DMS79 treated with DMSO at 0.1 percent for 48 hours (cell line): Measurements from ENCODE around the gene VCAM1.
"Not testable (repeated sequence)": the region's sequence is repeated elsewhere in the genome, so short reads cannot be mapped to it uniquely, and the experiment has no call there.

ENCODE experiments used
- DNase-seq: peaks from one replicate; lab custom pipeline; 2025; lab: John Stamatoyannopoulos, UW

VCAM1 gene

DNA sequence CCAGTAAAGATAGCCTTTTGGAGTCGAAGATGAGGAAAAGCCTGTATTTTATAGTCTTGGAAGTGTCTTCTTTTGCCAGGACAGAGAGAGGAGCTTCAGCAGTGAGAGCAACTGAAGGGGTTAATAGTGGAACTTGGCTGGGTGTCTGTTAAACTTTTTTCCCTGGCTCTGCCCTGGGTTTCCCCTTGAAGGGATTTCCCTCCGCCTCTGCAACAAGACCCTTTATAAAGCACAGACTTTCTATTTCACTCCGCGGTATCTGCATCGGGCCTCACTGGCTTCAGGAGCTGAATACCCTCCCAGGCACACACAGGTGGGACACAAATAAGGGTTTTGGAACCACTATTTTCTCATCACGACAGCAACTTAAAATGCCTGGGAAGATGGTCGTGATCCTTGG is at the start of gene VCAM1:
Gene VCAM1 (plus strand): TSS at position 253 of the 400 bp plus-strand sequence. CDS start 119 bp downstream, at position 372.
- DNase-seq: no peak

DNA sequence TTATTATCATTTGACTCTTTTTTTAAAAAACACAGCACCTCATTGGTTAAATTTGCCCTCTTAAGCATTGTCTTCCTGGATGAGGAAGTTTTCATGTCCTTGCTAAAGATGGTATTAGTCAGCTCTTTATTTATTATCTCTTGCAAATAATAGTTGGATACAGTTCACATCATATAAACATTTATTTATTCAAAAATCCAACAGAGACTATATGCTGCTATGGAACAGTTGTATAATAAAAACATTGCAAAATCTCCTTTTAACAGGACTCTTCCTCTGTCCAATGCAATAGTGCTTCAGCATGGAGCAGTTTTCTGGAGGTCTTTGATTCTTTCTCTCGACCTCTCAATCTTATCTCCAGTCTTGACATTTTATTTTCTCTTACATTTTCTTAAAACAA is 49.5 kb upstream of the VCAM1 start:
- no peak for DNase-seq

- no peak for DNase-seq
These were observed 47.9 kb upstream of the VCAM1 start for GRCh38 chr1:100671601-100672000.

GRCh38 chr1:100683448-100684349 is 35.8 kb upstream of the VCAM1 start:
- no peak for DNase-seq

- no peak for DNase-seq
These were observed 19.8 kb upstream of the VCAM1 start for GRCh38 chr1:100699744-100700143.

- DNase-seq: no peak
These were observed 19.0 kb upstream of the VCAM1 start for GRCh38 chr1:100700586-100700985.

- no peak for DNase-seq
These were observed 16.5 kb upstream of the VCAM1 start for GRCh38 chr1:100703052-100703451.

DNA sequence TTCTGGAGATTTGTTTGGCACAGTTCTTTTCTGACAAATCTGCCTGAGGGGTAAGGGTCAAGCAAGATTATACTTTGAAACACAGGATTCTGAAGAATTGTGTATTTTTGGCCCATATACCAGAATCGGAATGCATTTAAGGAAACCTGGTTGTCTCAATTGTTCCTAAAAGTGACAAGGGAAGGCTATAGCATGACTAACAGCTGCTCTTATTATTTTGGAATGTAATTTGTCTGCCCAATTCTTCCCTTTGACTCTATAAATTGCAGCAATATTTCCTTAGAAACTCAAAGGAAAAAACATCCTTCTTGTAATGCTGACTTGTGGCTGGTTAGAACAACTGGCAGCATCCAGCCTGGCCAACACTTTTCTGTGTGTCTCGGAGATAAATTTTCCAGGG is 15.8 kb upstream of the VCAM1 start:
- no peak for DNase-seq

DNA sequence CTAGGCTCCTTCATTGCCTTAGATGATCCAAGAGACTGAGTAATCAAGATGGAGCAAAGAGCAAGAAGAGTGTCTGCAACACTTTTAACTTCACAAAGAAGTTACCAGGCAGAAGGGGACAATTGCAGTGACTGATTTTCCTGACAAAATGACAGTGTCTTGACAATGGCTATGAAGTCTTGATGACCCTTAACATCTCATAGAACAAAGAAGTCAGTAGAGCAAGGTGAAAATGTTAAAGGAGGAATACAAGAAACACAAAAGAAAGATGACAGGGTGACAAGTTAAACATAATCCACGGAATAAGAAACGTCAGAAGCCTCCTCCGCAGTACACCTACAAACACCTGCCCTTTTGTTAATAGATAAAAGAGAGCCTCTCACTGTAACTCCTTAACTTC is 15.1 kb upstream of the VCAM1 start:
- DNase-seq: no peak

DNA sequence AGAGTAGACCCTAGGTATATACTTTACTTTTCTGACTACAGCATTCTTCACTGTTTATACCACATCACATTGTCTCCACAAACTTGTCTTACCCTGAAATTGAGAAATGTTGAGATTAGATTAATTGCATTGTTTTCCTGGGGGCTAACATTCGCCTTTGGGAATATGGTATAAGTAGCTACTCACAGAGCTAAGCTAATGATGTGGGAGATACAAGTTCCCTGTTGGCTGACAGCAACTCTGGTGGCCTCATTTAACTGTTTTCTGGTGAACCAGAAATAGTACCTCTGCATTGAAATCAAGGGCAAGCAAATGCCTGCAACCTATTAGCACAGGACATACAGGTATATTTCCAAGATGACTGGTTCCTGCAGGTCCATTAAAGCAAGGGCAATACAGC is 13.2 kb upstream of the VCAM1 start:
- no peak for DNase-seq

- no peak for DNase-seq
These were observed 12.7 kb upstream of the VCAM1 start for GRCh38 chr1:100706856-100707255.

- no peak for DNase-seq
These were observed 11.0 kb upstream of the VCAM1 start for GRCh38 chr1:100708476-100709062.

DNA sequence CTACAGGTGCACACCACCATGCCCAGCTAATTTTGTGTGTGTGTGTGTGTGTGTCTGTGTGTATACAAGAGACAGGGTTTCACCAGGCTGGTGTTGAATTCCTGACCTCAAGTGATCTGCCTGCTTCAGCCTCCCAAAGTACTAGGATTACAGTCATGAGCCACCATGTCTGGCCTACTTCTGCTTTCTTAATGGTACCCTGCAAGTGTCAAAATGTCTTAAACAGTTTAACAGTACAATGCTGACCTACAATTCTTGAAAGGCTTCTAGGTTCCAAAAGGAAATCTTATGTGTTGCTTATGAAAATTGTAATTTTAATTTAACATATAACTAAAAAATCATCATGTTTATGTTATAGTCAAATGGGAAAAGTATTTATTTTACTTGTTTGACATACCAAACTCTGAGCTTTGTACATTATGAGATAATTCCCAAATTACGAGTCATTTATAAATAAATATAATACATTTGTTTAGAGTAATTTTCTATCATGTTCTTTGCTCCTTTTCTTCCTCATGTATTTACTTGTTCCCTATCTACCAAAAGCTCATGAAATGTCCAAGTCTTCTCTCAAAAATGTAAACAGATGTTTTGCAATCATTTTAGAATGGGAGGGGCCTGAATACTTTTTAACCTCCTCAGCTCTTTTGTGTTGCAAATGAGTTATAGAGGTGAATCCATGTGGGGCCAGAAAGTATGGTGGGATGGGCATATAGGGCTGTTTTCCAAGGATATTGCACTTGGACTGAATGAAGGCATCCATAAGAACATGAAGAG is 8.4 kb upstream of the VCAM1 start:
- DNase-seq: no peak

DNA sequence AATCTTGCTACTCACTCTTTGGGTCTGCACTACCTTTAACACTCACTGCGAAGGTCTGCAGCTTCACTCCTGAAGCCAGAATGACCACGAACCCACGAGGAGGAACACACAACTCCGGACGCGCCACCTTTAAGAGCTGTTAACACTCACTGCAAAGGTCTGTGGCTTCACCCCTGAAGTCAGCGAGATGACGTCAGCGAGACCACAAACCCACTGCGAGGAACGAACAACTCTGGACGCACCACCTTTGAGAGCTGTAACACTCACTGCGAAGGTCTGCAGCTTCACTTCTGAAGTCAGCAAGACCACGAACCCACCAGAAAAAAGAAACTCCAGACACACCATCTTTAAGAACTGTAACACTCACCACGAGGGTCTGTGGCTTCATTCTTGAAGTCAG is 6.5 kb upstream of the VCAM1 start:
- DNase-seq: not testable (repeated sequence)

- no peak for DNase-seq
These were observed 5.9 kb upstream of the VCAM1 start for GRCh38 chr1:100713626-100714025.

DNA sequence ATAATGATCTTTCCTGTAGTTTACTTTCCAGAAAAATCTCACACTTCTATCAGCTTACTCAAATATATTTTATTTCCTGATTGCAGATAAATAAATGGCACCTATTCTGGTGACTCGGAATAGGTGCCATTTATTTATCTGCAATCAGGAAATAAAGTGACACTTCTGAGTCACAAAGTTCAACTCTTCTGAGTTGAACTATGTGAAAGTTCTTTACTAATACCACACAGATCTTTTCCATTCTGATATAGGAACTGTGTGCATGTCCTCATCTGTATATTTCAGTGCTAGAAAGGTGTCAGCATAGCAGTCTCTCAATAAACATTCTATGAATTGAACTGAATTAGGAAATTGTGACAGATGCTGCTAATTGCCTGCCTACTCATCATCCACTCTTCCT is 4.9 kb upstream of the VCAM1 start:
- DNase-seq: no peak

- no peak for DNase-seq
These were observed 2.3 kb upstream of the VCAM1 start for GRCh38 chr1:100717218-100717617.

DNA sequence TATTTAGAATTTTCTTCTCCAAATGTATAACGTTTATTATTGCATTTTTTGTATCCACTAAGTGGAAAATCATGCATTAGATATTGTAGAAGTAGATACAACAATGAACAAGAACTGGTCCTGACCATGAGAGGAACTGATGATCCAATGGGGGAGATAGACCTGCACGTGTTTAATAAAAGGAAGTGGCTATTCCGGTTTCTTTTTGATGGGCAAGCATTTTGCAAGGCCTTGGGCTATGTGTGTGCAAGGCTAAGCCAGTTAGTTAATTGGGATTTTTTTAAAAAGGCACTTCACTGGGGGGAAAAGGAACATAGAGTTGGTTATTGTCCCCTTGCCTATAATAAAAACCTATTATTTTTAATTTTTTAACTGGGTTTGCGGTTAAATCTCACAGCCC is 961 bp upstream of the VCAM1 start:
- DNase-seq: no peak

DNA sequence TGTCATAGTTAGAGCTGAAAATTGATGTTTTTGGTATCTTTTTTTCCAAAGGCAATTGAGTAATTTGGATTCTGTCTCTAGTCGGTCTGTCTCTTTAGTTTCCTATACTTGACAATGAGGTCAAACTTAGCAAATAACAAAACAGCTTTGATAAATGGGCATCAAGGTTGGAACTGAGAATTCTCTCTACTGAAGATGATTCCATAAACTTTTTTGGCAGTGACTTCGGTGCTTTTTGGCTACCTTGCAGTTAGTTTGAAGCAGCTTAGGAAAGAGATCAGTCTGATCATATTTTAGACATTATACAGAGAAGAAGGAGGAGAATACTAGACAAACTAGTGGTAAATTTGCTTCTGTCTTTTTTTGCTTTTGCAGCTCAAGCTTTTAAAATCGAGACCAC is 559 bp downstream of the VCAM1 start:
- DNase-seq: no peak

GRCh38 chr1:100720751-100721150 is 1.2 kb downstream of the VCAM1 start:
- DNase-seq: no peak

- DNase-seq: no peak
These were observed 2.1 kb downstream of the VCAM1 start for GRCh38 chr1:100721526-100722207.

DNA sequence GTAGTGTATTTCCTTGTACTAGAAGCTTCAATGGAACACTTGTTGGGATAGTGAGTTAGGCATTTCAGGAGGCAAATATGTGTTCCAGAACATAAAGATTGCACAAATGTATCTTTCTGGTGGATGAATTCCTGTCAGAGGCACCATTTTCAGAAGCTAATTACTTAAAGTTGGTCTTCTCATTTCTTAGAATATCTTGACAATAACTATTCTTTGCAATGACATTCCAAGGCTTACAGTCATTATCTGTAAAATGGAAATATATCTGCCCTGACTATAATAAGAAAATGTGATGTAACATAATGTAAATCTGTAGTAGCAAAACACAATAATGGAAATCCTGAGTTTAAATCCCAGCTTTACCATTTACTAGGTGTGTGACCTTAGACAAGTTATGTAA is 2.7 kb downstream of the VCAM1 start:
- DNase-seq: no peak
